ENCODE data around the gene PCBP3.
"Not testable (repeated sequence)": the region's sequence is repeated elsewhere in the genome, so short reads cannot be mapped to it uniquely, and the experiment has no call there.

The PCBP3 gene

DNA sequence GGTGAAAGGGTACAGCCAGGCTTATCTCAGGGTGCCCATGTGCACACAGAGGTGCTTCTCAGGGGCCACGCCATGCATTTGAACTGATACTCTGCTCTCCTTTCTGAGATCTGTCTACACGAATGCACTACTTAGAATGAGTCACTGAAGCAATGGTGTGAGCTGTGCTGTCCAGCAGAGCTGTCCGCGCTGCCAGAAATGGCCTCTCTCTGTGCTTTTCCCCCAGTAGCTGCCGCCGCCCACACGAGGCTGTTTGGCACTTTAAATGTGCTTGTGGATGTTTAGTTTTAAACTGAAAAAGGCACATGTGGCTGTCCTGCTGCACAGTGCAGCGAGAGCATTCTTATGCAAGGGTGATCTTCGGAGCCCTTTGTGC lies 250.9 kb downstream of the PCBP3 start:
- no peak for DNase-seq (ENCODE audit: low spot score)

DNA sequence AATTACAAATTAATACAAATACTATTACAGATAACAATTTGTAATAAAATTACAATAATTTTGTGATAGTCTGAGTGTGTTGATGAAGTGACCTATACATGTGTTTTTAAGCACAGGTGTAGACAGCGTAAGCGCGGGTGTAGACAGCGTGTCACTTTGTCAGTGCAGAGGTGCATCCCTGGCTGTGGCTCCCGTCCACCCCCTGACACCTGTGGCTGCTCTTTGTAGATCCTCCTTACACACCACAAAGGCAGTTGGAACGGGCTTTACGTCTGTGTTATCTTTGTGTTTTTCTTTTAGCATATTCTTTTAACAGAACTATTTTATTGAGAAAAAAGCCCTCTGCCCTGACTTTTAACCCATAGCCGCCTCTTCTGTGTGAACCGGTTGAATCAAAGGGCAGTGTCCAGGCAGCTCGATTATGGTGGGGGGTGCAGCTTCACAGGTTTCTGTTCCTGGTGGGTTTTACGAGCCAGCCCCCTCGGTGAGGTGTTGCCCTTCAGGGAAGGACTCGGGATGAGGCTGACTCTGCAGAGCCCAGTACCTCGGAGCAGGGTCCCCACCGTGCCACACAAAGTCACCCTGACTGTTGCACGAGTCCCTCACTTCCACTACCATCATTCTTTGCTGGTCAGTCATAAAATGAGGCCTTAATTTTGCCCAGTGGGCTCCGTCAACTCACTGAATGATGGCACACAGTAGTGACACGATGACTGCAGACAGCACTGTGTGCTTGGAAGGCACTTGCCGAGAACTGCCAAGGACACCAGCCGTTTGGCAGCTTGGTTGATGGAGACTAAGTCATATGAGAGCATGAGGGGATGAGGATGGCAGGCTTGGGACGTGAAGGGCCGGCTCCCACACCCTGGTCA lies 251.6 kb downstream of the PCBP3 start:
- DNase-seq (ENCODE audit: low spot score), result no peak

DNA sequence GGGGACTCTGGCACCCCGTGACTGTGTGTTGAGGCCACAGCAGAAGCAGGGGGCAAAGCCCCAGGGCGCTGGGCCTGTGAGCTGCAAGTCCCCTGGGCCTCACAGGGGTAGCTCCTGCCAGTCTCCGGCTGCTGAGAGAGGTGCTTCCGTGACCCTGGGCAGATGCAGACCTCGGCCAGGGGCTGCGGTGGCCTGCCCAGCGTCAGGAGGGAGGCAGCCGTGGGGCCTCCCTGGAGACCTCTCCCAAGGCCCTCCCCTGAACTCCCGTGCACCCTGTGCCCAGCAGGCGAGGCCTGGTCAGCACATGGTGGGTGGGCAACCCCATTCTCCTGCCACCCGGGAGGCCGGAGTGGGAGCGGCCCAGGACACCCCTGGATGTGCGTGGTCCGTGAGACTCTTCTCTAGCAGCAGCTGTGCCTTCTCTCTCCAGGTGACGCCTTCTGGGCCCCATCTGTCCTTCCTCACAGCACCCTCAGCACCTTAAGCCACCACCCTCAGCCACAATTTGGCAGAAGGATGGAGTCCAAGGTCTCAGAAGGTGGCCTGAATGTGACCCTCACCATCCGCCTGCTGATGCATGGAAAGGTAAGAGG lies 252.3 kb downstream of the PCBP3 start:
- DNase-seq (ENCODE audit: low spot score), result no peak

DNA sequence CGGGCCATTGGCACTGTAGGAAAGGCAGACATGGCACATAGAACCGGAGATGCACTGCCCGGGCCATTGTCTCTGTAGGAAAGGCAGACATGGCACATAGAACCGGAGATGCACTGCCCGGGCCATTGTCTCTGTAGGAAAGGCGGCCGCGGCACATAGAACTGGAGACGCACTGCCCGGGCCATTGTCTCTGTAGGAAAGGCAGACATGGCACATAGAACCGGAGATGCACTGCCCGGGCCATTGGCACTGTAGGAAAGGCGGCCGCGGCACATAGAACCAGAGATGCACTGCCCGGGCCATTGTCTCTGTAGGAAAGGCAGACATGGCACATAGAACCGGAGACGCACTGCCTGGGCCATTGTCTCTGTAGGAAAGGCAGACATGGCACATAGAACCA lies 252.9 kb downstream of the PCBP3 start:
- DNase-seq (ENCODE audit: low spot score), result not testable (repeated sequence)

DNA sequence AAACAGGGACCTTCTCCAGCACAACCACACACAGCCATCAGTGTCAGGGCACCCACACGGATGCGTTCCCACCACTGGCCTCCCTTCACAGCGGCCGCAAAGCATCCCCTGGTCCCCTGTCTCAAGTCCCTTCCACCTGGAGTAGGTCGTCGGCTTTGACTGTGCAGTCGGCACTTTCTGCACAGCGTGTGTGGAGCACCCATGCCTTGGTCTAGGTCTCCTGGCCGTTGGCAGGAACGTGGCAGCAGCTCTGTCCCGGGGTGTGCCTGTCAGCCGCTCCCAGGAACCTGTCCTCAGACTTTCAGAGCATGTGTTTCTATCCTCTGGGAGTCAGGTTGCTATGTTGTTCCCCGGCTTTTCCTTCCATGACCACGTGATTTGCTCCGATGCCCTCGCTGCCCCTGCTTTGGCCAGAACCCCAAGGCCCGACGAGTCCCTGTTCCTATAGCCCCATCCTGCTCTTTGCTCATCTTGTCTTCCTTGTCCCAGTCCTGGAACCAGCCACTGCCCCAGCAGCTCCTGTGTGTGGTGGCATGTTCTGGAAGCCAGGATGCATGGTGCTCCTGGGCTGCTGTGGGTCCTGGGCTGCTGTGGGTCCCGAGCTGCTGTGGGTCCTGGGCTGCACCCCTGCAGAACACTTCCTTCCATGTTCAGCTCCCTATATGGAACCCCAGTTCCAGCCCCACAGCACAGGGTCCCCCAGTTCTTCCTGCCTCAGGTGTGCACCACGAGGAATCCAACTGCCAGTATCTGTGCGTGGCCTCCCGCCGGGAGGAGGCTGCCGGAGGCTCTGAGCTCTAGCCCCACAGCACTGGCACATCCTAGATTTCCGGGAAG lies 253.9 kb downstream of the PCBP3 start:
- DNase-seq (ENCODE audit: low spot score), result no peak

DNA sequence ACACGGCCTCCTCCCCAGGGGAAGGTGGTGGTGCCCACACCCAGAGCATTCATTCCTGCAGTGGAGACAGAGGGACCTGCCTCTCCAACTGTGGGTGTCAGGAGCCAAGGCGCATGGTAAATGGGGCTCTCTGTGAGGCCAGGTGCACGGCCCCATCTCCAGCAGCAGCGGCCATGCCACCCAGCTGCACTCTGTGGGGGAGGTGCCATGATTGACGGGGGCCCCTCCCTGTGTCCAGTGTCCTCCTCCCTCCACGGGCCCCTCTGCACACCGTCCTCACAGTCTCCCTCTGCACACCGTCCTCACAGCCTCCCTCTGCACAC lies 254.5 kb downstream of the PCBP3 start:
- no peak for DNase-seq (ENCODE audit: low spot score)

DNA sequence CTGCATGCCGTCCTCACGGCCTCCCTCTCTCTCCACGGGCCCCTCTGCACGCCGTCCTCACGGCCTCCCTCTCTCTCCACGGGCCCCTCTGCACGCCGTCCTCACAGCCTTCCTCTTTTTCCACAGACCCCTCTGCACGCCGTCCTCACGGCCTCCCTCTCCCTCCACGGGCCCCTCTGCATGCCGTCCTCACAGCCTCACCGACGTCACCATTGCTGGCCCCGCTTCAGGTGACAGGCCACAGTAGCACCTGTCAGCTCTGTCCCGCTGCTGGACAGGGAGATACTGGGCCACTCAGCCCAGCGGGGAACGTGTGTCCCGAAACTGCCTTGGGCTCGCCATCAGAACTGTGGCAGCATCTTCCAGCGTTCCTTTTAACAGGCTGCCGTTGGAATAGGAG lies 255.3 kb downstream of the PCBP3 start:
- DNase-seq (ENCODE audit: low spot score), result no peak

DNA sequence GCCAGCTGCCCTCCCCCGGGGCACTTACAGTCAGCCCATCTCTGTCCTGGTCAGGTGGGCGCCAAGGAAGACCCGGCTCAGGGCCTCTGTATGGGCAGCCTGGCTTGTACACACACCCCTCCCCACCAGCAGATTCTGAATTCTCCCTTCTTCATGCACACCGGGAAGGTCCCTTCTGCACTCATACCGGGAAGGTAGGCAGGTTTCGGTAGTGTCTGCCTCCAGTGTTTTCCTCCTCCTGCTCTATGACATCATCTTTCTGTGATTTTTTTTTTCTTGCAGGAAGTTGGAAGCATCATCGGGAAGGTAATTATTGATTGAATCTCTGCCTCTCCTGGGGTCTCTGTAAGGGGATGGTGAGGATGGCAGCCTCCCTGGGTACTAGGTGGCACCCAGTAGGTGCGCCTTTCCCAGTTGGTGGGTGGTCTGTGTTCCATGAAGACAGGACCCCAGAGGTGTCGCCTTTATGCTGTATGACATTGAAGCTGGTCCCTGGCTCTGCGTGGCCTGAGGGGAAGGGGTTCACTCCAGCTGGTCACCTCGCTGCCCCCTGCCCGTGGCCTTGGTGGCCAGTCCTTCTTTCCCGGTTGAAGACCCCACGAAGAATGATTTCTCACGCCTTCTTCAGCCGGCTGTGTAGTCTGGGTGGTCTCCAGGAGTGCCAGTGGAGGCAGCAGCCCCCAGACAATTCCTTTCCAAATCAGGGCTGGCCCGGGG lies 255.9 kb downstream of the PCBP3 start:
- no peak for DNase-seq (ENCODE audit: low spot score)

DNA sequence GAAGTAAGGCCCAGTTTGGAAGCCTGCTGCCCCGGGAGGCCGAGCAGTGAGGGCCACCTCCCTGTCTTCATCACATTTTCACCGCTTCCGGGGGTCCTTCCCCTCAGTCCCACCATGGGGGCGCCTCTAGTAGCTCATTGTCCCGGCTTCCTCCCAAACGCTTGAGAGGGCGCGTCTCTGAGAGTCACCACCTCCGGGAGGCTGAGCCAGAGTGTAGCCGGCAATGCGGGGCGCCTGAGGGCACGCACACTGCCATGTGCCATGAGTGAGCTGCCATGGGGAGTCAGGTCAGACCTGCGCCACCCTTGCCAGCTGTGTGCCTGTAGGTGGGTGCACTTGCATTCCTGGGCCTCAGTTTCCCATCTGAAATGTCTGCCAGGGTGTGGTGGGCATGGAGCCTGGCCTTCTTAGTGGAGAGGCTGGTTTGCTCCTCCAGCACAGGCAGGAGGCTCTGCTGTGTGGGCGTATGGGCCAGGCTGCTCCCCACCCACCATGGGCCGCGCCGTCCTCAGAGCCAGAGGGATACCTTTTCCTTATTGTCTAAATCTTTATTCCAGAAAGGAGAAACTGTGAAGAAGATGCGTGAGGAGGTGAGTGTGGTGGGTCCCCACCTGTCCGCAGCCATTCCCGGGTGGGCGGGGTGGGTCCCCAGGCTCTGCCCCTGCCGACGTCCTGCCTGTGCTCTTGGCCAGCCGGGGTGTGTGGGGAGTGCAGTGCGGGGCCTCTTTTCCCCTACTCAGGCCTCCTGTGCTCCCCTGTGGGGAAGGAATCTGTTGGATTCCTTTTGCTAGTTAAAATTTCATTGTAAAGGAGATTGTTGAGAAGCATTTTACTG lies 256.7 kb downstream of the PCBP3 start:
- no peak for DNase-seq (ENCODE audit: low spot score)

DNA sequence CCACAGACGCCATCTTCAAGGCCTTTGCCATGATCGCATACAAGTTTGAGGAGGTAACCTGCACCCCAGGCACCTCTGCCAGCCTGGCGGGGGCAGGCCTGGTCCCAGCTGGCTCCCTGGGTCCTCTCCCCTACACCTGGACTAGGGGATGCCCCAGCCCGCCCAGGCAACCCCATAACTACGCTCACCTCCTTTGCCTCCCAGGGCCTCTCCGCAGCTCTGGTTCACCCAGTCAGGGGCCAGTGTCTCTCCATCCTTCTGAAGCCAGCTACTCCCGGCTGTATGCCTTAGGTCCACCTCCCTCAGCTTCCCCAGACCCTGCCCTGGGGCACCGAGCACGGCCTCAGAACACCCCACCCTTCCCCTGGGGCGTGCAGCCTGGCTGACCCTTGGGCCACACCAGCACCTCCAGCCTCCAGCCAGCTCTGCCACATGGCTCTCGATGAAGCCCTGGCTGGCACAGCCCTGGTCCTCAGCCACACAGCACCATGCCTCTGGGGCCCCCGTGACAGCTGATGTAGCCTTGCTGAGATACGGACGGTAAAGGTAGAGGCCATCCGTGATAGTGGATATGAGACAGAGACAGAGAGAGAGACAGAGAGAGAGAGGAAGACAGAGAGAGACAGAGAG lies 257.7 kb downstream of the PCBP3 start:
- DNase-seq (ENCODE audit: low spot score), result no peak

DNA sequence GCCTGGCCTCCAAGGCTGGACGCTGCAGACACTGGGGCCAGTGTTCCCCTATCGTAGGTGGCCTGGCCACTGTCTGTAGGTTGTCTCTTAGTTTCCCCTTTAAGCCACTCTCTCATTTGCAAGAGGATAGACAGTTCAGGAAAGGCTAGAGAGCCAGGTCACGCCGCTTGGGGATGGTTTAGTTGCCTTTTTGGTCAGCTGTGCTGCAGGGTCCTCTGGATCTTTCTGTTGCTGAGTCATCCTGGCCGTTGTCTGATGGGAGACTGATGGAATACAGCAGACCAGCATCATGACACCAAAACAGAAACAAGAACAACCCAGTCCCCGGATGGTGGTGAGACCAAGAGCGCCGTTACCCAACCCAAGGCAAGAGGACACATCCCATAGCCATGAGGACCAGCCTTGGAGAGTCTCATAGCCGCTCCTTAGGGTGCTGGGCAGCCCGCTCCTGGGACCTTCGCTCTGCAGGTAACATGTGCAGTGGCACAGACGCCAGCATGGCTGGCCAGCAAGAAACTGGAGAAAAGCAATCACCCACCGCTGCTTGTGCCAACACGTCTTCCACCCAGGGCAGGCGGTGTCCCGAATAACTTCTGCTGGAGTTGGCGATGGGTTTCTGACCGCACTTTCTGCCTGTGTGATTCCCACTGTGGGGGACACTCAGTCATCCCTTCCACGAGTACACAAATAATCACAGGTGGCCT lies 258.9 kb downstream of the PCBP3 start:
- no peak for DNase-seq (ENCODE audit: low spot score)

DNA sequence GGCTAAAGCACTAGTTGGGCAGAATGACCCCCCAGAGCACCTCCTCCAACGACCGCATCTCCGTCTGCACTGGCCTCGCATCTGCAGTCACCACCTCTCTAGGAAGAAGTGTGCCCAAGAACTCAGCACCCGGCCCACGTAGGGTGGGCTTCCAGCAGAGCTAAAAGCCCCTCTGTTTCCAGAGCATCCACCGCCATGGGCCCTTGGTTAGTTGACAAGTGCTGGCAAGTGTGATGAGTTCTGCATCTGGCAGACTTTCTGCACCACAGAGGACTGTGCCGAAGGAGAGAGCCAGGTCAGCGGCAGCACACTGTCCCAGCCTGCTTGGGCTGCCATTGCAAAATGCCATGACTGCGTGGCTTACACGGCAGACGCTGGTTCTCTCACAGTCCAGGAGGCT lies 261.7 kb downstream of the PCBP3 start:
- no peak for DNase-seq (ENCODE audit: low spot score)

DNA sequence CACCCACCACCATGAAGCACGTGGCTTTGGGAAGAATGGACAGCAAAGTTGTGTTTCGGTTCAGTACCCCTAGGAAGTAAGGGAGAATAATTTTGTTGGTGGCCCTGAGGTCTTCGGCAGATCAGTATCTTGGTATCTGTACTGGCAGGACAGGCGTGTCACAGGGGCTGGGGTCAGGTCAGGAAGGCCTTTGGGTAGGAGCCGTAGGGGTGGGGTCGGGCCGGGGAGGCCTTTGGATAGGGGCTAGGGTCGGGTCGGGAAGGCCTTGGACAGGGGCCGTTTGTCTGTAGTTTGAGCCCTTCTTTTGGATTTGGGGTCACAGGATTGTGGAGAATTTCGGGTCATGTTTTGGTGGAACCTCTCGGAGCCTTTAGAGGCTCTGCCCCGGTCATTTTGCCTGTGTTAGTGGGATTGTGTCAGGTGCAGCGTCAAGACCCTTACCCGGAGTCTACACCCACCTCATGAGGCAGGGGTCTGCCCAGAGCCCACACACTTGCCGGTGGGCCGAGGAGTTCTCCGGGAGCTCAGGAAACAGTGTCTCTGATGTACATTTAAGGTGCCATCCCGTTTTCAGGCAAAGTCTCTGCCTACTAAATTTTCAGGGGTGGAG lies 262.8 kb downstream of the PCBP3 start:
- no peak for DNase-seq (ENCODE audit: low spot score)

DNA sequence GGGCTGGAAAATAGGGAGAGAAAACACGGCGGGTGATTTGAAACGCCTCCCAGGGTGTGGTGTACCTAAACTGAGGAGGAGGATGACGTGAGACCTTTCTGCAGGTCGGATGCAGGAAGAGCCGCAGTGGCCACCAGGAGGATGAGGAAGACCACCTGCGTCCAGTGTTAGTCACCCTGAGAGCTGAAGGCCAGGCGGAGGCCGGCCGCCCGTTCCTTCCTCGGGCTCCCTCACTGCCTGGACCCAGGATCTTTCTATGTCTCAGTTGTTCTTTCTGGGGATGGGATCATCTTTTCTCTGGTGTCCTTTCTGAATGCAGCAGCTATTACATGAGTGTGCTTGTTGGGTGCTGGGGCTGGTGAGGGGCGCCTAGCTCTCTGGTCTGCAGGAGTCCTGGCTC lies 263.3 kb downstream of the PCBP3 start:
- no peak for DNase-seq (ENCODE audit: low spot score)

DNA sequence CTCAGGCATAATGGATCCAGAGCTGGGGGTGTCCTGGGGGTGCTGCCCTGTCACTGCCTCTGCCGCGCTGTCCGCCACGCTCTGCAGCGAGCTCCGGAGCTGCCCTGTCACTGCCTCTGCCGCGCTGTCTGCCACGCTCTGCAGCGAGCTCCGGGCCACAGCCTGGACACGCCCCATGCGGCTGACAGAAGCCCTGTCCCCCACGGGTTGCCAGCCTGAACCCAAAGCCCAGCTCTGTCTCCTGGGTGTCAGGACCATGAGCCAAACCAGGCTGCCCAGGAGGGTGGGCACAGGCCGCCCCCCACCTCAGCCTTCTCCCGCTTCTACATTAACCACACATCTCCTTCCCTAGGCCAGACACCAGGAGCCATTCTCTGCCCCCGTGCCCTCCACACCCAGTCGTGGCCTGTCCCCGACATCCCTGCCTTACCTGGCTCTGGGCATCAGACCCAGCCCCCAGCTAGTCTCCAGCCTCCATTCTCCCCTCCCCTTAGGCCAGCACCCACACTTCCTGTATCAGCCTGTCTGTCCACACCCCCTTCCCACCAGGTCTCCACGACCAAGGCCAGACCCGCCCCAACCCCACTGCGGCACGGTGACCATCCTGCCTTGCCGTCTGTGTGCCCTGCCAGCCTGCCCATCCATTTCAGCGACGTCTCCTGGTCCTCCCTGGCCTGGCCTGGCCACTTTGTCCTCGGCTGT lies 265.2 kb downstream of the PCBP3 start:
- no peak for DNase-seq (ENCODE audit: low spot score)

DNA sequence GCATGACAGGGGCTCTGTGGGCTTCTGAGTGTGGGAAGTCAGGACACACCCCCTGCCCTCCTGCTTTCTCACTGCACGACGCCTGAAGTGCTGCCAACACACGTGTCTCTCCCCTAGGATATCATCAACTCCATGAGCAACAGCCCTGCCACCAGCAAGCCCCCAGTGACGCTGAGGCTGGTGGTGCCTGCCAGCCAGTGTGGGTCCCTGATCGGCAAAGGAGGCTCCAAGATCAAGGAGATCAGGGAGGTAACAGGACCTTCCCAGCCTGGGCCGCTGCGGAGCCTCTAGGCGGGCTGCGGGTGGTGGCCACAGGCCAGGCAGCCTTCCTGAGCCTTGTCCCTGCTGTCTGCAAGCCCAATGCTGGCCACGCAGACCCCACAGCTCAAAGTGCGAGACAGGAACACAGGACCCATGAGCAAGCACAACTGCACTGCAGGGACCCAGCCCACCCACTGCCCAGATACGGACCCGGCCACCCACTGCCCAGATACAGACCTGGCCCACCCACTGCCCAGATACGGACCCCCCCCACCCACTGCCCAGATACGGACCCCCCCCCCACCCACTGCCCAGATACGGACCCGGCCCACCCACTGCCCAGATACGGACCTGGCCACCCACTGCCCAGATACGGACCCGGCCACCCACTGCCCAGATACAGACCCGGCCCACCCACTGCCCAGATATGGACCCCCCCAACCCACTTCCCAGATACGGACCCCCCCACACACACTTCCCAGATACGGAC lies 265.9 kb downstream of the PCBP3 start:
- DNase-seq (ENCODE audit: low spot score), result no peak

DNA sequence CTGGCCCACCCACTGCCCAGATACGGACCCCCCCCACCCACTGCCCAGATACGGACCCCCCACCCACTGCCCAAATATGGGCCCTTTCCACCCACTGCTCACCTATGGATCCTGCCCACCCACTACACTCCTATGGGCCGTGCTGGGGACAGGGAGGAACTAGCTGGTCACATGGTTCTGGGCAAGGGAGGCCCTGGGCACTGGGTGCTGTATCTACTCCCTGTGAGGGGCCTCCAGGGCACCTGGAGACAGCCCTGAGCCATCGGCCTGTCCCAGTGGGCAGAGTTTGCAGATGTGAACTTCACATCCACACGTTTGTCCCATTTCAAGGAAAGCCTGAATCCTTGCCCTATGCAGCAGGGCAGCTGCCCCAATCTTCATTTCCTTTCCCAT lies 266.6 kb downstream of the PCBP3 start:
- DNase-seq (ENCODE audit: low spot score), result no peak

DNA sequence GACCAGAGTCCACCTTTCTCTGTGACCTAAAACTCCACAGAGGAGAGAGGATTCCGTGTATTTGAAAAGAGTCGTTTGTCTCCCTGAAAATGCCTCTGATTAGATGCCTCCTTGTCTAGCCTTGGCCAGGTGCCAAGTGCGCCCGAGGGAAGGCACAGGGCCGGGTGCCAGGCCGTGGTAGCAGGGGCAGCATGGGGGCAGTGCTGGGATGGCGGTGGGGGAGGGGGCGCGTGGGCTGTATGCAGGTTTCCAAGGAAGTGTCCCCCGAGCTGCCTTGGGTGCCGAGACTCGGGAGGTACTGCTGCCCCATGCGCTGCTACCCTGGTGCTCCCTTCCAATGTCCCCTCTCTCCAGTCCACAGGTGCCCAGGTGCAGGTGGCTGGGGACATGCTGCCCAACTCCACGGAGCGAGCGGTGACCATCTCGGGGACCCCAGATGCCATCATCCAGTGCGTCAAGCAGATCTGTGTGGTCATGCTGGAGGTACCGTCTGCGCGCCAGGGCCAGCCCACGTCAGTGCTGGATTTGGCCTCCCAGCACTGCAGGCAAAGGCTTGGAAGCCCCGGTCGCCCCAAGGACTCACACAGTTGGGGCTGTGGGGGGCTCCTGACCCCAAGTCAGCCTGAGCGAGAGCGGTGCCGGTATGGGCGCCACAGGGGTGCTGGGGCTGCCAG lies 267.2 kb downstream of the PCBP3 start:
- DNase-seq (ENCODE audit: low spot score), result no peak
